ENCODE measurements around the gene SEC63.
"Not testable (repeated sequence)": the region's sequence is repeated elsewhere in the genome, so short reads cannot be mapped to it uniquely, and the experiment has no call there.

The SEC63 gene, protein sequence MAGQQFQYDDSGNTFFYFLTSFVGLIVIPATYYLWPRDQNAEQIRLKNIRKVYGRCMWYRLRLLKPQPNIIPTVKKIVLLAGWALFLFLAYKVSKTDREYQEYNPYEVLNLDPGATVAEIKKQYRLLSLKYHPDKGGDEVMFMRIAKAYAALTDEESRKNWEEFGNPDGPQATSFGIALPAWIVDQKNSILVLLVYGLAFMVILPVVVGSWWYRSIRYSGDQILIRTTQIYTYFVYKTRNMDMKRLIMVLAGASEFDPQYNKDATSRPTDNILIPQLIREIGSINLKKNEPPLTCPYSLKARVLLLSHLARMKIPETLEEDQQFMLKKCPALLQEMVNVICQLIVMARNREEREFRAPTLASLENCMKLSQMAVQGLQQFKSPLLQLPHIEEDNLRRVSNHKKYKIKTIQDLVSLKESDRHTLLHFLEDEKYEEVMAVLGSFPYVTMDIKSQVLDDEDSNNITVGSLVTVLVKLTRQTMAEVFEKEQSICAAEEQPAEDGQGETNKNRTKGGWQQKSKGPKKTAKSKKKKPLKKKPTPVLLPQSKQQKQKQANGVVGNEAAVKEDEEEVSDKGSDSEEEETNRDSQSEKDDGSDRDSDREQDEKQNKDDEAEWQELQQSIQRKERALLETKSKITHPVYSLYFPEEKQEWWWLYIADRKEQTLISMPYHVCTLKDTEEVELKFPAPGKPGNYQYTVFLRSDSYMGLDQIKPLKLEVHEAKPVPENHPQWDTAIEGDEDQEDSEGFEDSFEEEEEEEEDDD

DNA sequence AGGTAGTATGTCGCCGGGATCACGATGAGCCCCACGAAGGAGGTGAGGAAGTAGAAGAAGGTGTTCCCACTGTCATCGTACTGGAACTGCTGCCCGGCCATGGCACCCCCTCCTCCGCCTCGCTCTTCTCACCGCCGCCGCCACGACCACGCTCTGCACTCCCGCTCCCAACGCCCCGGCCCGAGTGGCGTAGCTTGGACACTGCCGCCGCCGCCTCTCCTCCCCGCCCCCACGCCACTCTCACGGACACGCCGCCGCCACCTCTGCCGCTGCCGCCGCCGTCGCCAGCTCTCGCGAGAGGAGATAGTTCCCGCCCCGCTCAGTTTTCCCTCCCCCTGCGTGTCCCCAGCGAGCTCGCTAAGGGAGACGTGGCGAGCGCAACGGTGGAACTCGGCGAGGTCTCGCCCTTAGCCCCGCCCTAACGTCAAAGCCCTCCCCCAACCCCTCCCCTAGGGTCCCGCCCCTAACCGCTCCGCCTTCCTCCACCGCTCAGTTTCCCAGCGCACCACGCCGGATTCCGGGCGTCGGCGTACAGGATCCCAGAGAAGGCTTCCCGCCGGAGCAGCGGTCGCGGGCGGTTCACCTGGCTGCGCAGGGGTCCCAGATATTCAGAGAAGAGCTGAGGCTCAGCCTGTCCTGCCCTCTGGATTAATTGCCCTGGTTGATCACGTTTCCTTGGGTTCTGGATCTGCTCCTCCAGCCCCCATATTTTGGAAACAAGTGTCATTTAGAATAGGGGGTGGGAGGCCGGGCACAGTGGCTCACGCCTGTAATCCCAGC is at the start of gene SEC63:
Gene SEC63, minus strand, starts transcription at position 300 of the 780 bp plus-strand sequence. Its CDS starts 199 bp downstream, at position 101.
- peak; percentile 83 for DNase-seq (ENCODE audit: low read depth)
- TF ChIP-seq, protein P1, sequence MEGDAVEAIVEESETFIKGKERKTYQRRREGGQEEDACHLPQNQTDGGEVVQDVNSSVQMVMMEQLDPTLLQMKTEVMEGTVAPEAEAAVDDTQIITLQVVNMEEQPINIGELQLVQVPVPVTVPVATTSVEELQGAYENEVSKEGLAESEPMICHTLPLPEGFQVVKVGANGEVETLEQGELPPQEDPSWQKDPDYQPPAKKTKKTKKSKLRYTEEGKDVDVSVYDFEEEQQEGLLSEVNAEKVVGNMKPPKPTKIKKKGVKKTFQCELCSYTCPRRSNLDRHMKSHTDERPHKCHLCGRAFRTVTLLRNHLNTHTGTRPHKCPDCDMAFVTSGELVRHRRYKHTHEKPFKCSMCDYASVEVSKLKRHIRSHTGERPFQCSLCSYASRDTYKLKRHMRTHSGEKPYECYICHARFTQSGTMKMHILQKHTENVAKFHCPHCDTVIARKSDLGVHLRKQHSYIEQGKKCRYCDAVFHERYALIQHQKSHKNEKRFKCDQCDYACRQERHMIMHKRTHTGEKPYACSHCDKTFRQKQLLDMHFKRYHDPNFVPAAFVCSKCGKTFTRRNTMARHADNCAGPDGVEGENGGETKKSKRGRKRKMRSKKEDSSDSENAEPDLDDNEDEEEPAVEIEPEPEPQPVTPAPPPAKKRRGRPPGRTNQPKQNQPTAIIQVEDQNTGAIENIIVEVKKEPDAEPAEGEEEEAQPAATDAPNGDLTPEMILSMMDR (IDR thresholded peaks at IDR 0.05; ENCODE audit: low read depth, low read length, missing control alignments) = no peak
- H3K4me3 ChIP-seq (ENCODE audit: low read depth, low read length) = peak within 1 kb of the TSS; percentile 86

DNA sequence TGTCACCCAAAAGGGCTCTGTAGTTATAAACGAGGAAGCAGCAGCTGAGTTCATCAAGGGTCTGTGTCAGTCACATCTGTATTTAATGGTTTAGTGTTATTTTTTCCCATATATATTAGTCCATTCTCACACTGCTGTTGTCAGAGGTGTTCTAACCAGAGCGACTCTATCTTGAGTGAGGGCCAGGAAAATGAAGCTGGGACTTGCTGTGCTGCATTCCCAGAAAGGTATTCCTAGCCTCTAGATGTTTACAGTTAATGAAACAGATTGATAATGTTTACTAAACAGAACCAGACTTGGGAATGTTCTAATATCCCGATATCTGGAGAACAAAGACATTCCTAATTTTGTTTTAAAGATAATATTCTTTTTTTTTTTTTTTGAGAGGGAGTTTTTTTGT is 48.0 kb upstream of the SEC63 start:
- H3K4me3 ChIP-seq (ENCODE audit: low read depth, low read length) = no peak overlapping the region
- DNase-seq (ENCODE audit: low read depth) = no peak
- TF ChIP-seq, protein P1 (IDR thresholded peaks at IDR 0.05; ENCODE audit: low read depth, low read length, missing control alignments) = no peak

DNA sequence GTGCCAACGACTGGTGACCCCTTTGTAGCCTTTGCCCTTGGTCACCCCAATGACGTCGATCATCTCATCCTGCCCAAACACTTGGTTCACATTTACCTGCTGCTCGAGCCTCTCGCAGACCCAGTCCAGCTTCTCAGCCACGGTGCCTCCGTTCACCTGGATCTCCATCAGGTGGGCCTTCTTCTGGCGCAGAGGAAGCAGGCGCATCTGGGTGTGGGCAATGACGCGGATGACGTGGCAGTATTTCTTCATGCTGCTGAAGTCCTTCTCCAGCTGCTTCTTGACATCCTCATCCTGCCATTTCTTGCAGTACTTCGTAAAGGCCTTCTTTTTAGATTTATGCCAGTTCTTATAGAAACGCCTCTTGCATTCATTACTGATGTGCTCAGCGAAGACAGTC is 46.9 kb upstream of the SEC63 start:
- TF ChIP-seq, protein P1 (IDR thresholded peaks at IDR 0.05; ENCODE audit: low read depth, low read length, missing control alignments) = no peak
- H3K4me3 ChIP-seq (ENCODE audit: low read depth, low read length) = no peak overlapping the region
- DNase-seq (ENCODE audit: low read depth) = no peak

DNA sequence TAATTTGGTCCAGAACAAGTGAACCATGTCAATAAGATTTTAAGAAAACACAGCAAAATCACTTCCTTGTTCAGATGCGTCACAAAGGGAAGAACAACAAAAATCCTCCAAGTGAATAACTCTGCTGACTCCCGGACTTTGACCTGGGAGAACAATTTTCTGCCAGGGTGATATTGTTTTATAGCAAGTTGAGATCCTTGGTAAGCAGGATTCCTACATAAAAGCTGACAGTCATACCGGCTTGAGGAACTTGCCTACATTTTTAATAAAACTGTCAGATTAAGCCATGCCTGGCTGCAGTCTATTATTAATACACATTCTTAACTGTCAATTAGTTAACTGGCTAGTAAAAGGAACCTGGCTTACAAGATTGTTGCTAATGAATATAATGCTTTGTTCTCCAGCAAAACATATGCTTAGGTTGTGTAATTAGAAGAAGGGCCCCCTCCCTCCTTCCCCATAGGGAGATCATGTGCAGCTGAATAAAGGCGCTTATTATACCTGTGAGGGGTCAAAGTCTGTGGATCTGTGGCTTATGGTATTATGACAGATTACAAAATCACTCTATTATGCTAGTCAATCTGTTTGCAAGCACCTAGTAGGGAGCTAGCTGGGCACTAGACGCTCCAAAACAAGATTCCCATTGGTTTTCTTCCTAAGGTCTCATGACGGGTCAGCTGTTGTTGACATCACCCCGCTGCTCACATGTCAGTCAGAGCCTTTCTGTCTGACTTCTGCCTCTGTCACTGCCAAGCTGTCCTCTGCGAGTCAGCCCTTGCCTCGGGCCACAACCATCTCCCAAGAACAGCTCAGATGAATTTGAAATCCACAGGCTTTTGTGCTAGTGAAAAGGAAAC is 44.6 kb upstream of the SEC63 start:
- no peak overlapping the region for H3K4me3 ChIP-seq (ENCODE audit: low read depth, low read length)
- TF ChIP-seq, protein P1 (IDR thresholded peaks at IDR 0.05; ENCODE audit: low read depth, low read length, missing control alignments) = no peak
- DNase-seq (ENCODE audit: low read depth) = no peak

DNA sequence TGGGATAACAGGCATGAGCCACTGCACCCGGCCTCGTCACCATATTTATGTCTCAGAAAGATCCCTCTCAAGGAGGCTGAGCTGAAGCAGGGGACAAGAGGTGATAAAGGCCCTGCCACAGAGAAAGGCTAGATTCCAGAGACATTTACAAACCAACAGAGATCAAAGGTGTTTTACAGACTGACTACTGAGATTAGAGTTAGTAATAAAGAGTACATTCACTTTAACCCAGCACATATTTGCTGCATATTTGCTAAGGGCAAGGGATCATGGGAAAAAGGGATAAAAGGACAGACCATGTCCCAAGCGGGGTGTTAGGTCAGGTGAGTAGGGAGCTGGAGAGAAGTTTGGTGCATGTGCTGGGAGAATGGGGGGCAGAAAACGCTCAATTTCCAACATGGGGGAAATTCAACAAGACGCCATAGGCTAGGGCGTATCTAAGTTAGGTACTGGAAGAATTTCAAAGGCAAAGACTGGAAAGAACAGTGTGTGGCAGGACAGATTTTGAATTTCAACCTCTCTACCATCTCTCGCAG is 43.8 kb upstream of the SEC63 start:
- no peak overlapping the region for H3K4me3 ChIP-seq (ENCODE audit: low read depth, low read length)
- DNase-seq (ENCODE audit: low read depth) = no peak
- TF ChIP-seq, protein P1 (IDR thresholded peaks at IDR 0.05; ENCODE audit: low read depth, low read length, missing control alignments) = no peak

DNA sequence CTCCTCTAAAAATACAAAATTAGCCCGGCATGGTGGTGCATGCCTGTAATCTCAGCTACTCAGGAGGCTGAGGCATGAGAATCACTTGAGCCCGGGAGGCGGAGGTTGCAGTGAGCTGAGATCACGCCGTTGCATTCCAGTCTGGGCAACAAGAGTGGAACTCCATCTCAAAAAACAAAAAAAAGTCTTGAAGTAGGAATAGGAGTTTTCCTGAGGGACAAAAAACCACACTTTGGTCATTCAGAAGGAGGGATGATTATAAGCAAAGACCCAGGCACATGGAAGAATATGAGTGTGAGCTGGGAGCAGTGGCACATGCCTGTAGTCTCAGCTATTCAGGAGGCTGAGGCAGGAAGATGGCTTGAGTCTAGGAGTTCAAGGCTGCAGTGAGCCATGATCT is 42.3 kb upstream of the SEC63 start:
- not testable (repeated sequence) for H3K4me3 ChIP-seq (ENCODE audit: low read depth, low read length); DNase-seq (ENCODE audit: low read depth)
